Upper lobe of left lung (tissue), 6 donors: ENCODE results near the gene EI24. TPM values are rescaled to one million over a fixed set of nuclear protein-coding genes. Genes with fewer than 3 reads are reported as not detected.
"Not testable (repeated sequence)": the region's sequence is repeated elsewhere in the genome, so short reads cannot be mapped to it uniquely, and the experiment has no call there.

Experiments used
- ATAC-seq, 2 donors: fragments of 200-7000 bp; cut with Tn5 transposase; one replicate each; pipeline ENCODE4 v1.9.1; 2022; ENCODE audit warnings: mild to moderate bottlenecking in 2 of 2, moderate library complexity in 2 of 2; ENCODE audit not compliant: low FRiP score in 2 of 2
- DNase-seq, 2 donors: peaks; one replicate each; pipeline ENCODE4 v3.0.0-alpha.2; 2019 to 2020
- H3K27ac ChIP-seq, 4 donors: fragments of 200-600 bp; sonication (generic); one replicate each; pipeline ENCODE4 v1.5.1; 2016 to 2019
- H3K27me3 ChIP-seq, 4 donors: fragments of 200-600 bp; sonication (generic); one replicate each; pipeline ENCODE4 v1.5.1; 2017 to 2019
- H3K36me3 ChIP-seq, 4 donors: fragments of 200-600 bp; sonication (generic); one replicate each; pipeline ENCODE4 v1.5.1; 2016 to 2019
- H3K4me1 ChIP-seq, 4 donors: fragments of 200-600 bp; sonication (generic); one replicate each; pipeline ENCODE4 v1.5.1; 2018 to 2019
- H3K4me3 ChIP-seq, 4 donors: fragments of 200-600 bp; sonication (generic); one replicate each; pipeline ENCODE4 v1.5.1; 2017 to 2019; ENCODE audit warnings: mild to moderate bottlenecking in 2 of 4, moderate library complexity in 1 of 4
- H3K9me3 ChIP-seq, 4 donors: fragments of 200-600 bp; sonication (generic); one replicate each; pipeline ENCODE4 v1.5.1; 2018 to 2019
- EP300 ChIP-seq, 4 donors: sonication (generic); formaldehyde crosslinking; IDR thresholded peaks; one replicate each; pipeline ENCODE4 v1.5.1; 2017; ENCODE audit warnings: antibody characterized with exemption in 4 of 4, control low read depth in 2 of 4
- POLR2A ChIP-seq, 4 donors: fragments of 450-650 bp; IDR thresholded peaks; one replicate each; pipeline ENCODE4 v1.5.1; 2016 to 2017; ENCODE audit warnings: antibody characterized with exemption in 4 of 4, mild to moderate bottlenecking in 2 of 4
- POLR2AphosphoS5 ChIP-seq, 2 donors: sonication (generic); formaldehyde crosslinking; IDR thresholded peaks; one replicate each; pipeline ENCODE4 v1.5.1; 2017; ENCODE audit warnings: antibody characterized with exemption in 2 of 2
- WGBS, 2 donors: methylation state at CpG; one replicate each; pipeline ENCODE4 v1.1.5; 2017 to 2018; 5-methylcytosine and 5-hydroxymethylcytosine counted together
- total RNA-seq, 6 donors: library from RNA; depleted of rRNA in 4 of 6; stranded (reverse); fragments of >200 nt in 4 of 6; gene quantifications; one replicate each; pipeline versions ENCODE4 v1.1.0 to v1.2.1, GENCODE V29; 2016 to 2021
- TF ChIP-seq, protein P1 (sequence below), 6 experiments: fragments of 450-650 bp in 4 of 6; fragments of 200-600 bp in 2 of 6; sonication (generic) in 2 of 6; IDR thresholded peaks; one replicate each; pipeline ENCODE4 v1.5.1; 2016 to 2019; ENCODE audit warnings: antibody characterized with exemption in 6 of 6
- donor health status: DM: no; HTN: no; CAD: no; lungs with moderate emphysema.
- donor health status: DM: no; HTN: yes; CAD: no; lungs with severe emphysema.

The EI24 gene
- total RNA-seq, 6 donors from 2014 or later, result 31.4 to 80.0 (median 60.4) TPM

DNA sequence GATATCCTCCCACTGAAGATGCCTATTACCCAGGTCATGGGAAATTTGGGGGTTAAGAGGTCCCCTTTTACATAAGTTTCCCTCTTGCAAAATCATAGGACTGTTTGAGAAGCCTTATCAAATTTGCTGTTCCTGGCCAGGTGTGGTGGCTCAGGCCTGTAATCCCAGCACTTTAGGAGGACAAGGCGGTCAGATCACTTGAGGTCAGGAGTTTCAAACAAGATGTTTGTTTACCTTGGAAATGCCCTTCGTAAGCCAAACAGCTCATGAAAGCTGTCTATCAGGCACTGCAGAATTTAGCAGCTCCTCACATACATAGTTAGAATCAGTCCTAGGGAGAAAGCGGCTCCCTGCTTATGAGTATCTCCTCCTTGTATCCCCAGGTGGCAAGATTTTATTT, 4.9 kb upstream of the EI24 start:
- 57 to 74% methylated on average over 3 of the region's 3 CpGs for WGBS, 2 donors
- ATAC-seq (no peak), DNase-seq (no peak)
- Histone ChIP-seq H3K4me3 (no peak overlapping the region), H3K4me1 (peaks cover 0 to 4% (median 0%) of the 10 kb centered on the region in 4 donors), H3K9me3 (no peaks in the 10 kb centered on the region), H3K27ac (no peak overlapping the region), H3K36me3 (no peaks in the 10 kb centered on the region), H3K27me3 (no peaks in the 10 kb centered on the region)
- TF ChIP-seq POLR2AphosphoS5 (IDR thresholded peaks at IDR 0.05) (no peak), EP300 (IDR thresholded peaks at IDR 0.05) (no peak), POLR2A (IDR thresholded peaks at IDR 0.05) (no peak)
- TF ChIP-seq, protein P1, sequence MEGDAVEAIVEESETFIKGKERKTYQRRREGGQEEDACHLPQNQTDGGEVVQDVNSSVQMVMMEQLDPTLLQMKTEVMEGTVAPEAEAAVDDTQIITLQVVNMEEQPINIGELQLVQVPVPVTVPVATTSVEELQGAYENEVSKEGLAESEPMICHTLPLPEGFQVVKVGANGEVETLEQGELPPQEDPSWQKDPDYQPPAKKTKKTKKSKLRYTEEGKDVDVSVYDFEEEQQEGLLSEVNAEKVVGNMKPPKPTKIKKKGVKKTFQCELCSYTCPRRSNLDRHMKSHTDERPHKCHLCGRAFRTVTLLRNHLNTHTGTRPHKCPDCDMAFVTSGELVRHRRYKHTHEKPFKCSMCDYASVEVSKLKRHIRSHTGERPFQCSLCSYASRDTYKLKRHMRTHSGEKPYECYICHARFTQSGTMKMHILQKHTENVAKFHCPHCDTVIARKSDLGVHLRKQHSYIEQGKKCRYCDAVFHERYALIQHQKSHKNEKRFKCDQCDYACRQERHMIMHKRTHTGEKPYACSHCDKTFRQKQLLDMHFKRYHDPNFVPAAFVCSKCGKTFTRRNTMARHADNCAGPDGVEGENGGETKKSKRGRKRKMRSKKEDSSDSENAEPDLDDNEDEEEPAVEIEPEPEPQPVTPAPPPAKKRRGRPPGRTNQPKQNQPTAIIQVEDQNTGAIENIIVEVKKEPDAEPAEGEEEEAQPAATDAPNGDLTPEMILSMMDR (IDR thresholded peaks at IDR 0.05), result no peak

DNA sequence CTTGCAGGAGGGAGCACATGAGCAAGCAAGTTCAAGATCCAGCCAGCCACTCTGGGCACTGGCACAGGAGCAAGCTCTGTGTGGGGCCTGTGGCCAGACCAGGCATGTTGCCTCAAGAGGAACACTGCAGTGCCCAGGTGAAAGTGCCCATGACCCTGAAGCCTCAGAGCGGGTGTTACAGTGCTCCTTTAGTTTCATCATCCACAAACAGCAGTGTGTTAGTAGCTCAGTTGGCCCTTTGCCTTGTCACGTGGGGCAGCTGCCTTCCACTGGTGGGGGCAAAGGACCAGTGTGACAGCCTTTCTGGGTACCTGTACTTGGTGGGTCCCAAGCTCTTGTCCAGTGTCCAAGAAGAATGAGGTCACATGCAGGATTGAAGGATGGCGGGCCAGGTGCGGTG, 3.0 kb upstream of the EI24 start:
- no peaks in the 10 kb centered on the region for H3K36me3 ChIP-seq
- H3K27ac ChIP-seq, result no peak overlapping the region
- peaks cover 10 to 19% (median 11%) of the 10 kb centered on the region in 4 donors for H3K4me1 ChIP-seq
- DNase-seq, result no peak
- WGBS, 2 donors, result 93 to 100% methylated on average over 2 to 3 of the region's 4 CpGs
- H3K9me3 ChIP-seq, result no peaks in the 10 kb centered on the region
- TF ChIP-seq POLR2AphosphoS5 (IDR thresholded peaks at IDR 0.05) (no peak), POLR2A (IDR thresholded peaks at IDR 0.05) (no peak), EP300 (IDR thresholded peaks at IDR 0.05) (no peak)
- TF ChIP-seq, protein P1 (IDR thresholded peaks at IDR 0.05), result no peak
- ATAC-seq, result no peak
- H3K27me3 ChIP-seq, result no peaks in the 10 kb centered on the region
- no peak overlapping the region for H3K4me3 ChIP-seq

DNA sequence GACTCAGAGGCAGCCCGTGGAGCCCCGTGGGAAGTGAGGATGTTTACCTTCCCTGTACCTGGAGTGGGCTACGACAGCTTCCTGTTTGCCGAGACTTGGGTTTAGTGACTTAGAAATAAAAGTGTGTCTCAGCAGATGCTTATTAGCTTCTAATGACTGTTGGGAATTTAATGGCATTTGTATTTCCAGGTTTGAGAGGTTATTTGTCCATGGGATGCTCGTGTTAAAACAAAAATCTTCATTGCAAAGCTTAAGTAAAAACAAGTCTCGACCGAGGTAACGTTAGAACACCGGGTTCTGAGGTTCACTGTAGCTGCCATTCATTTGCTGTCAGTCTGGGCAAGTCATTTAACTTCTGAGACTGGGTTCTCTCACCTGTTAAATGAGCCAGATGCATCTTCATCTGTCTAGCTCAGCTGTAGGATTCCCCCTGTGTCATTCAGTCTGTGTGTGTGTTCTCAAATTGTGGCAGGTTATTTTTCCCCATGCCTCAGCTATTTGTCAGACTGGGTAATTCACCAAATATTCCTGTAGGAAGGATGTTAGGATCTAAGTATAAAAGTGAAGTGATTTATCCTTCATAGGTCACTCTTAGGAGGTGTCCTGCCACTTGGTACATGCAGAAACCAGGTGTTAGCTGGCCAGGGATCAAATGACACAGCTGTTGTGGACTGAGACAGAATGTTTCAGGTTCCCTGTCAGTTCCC, 791 bp downstream of the EI24 start:
- no peaks in the 10 kb centered on the region for H3K9me3 ChIP-seq
- peak overlapping the region; percentile 85 to 93 (median 89) for H3K27ac ChIP-seq
- 1 to 2% methylated on average over 8 to 9 of the region's 9 CpGs for WGBS, 2 donors
- H3K4me3 ChIP-seq, result peak overlapping the region; percentile 52 to 96 (median 84)
- no peak for ATAC-seq
- H3K4me1 ChIP-seq, result peaks cover 12 to 28% (median 15%) of the 10 kb centered on the region in 4 donors
- TF ChIP-seq, protein P1 (IDR thresholded peaks at IDR 0.05), result no peak
- no peaks in the 10 kb centered on the region for H3K27me3 ChIP-seq
- peaks cover 0 to 26% (median 12%) of the 10 kb centered on the region in 4 donors for H3K36me3 ChIP-seq
- DNase-seq, result no peak

DNA sequence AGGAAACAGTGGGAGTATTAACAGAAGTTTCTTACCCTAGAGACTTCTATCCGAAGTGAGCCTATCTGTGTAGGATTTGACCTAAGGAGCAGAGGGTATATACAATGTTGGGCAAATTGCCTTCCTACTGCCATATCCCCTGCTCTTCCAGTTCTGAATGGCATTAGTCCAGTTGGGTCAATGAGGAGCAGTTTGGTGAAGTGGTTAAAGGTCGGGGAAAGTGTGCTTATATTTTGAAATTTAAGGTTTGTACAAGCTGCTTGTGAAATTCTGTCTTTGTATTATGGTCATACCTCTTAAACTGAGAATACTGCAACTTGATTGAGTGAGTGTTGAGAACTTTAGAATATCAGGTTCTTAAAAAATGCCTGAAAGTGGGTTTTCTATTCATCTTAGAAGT, 1.7 kb downstream of the EI24 start:
- Histone ChIP-seq H3K27me3 (no peaks in the 10 kb centered on the region), H3K9me3 (no peaks in the 10 kb centered on the region), H3K4me1 (peaks cover 12 to 28% (median 15%) of the 10 kb centered on the region in 4 donors), H3K36me3 (peaks cover 0 to 35% (median 21%) of the 10 kb centered on the region in 4 donors), H3K4me3 (no peak overlapping the region), H3K27ac (peak overlapping the region in 1 of 4 donors; percentile 92)
- ATAC-seq (no peak), DNase-seq (no peak)
- 57 to 68% methylated on average over 2 of the region's 2 CpGs for WGBS, 2 donors
- no peak for TF ChIP-seq POLR2AphosphoS5 (IDR thresholded peaks at IDR 0.05)
- TF ChIP-seq, protein P1 (IDR thresholded peaks at IDR 0.05), result no peak
- TF ChIP-seq EP300 (IDR thresholded peaks at IDR 0.05), result no peak
- no peak for TF ChIP-seq POLR2A (IDR thresholded peaks at IDR 0.05)

DNA sequence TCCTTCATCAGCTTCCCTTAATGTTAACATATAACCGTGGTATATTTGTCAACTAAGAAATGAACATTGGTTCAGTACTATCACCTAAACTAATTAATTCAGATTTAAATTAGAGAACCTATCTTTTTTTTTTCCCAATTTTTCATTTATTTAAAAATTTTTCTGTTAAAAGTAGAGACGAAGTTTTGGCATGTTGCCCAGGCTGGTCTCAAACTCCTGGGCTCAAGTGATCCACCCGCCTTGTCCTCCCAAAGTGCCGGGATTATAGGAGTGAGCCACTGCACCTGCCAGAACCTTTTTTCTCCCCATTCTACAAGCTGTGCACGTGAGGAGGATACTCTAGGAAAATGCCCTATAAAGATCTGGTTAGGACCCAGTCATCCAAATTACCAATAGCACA, 3.6 kb downstream of the EI24 start:
- ATAC-seq, result no peak
- 83 to 89% methylated on average over 5 of the region's 5 CpGs for WGBS, 2 donors
- Histone ChIP-seq H3K9me3 (no peaks in the 10 kb centered on the region), H3K4me1 (peaks cover 12 to 28% (median 15%) of the 10 kb centered on the region in 4 donors), H3K36me3 (peaks cover under 1 to 54% (median 34%) of the 10 kb centered on the region in 4 donors), H3K27ac (no peak overlapping the region), H3K4me3 (no peak overlapping the region), H3K27me3 (no peaks in the 10 kb centered on the region)
- DNase-seq, result no peak
- TF ChIP-seq EP300 (IDR thresholded peaks at IDR 0.05) (no peak), POLR2AphosphoS5 (IDR thresholded peaks at IDR 0.05) (no peak), POLR2A (IDR thresholded peaks at IDR 0.05) (no peak)
- TF ChIP-seq, protein P1 (IDR thresholded peaks at IDR 0.05), result no peak

DNA sequence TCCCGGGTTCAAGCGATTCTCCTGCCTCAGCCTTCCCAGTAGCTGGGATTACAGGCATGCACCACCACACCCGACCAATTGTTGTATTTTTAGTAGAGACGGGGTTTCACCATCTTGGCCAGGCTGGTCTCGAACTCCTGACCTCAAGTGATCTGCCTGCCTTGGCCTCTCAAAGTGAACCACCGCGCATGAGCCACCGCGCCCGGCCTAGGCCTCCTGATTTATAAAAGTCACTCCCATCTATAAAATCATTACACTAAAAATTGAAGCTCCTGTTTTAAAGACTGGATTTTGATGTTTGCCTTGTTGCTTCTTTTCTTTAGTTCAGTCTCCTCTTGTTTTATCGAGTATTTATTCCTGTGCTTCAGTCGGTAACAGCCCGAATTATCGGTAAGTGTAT, 7.9 kb downstream of the EI24 start:
- not testable (repeated sequence) for H3K9me3 ChIP-seq, H3K27ac ChIP-seq, H3K4me3 ChIP-seq, H3K27me3 ChIP-seq, ATAC-seq, H3K4me1 ChIP-seq
- DNase-seq, result peak in 1 of 2 donors; percentile 56
- 96 to 98% methylated on average over 14 of the region's 14 CpGs for WGBS, 2 donors
- H3K36me3 ChIP-seq, result peaks cover 20 to 96% (median 74%) of the 10 kb centered on the region in 4 donors
